ENCODE measurements around the gene MYB.

DNA sequence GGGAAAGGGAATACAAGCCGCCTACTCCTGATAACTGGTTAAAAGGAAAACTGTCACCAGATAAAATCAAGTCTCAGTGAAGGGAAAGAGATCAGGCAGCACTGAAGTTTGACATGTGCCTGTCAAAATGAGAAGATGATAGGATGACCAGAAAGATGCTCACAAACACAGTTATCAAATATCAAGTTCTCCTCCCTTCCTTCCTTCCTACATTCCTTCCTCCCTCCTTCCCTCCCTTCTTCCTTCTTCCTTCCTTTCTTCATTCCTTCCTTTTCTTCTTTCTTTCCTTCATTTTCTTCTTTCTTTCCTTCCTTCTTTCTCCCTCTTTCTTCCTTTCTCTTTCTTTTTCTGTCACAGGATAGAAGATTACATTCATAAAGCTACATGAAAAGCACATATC lies 55.2 kb downstream of the MYB start:
- TF ChIP-seq, protein P1, sequence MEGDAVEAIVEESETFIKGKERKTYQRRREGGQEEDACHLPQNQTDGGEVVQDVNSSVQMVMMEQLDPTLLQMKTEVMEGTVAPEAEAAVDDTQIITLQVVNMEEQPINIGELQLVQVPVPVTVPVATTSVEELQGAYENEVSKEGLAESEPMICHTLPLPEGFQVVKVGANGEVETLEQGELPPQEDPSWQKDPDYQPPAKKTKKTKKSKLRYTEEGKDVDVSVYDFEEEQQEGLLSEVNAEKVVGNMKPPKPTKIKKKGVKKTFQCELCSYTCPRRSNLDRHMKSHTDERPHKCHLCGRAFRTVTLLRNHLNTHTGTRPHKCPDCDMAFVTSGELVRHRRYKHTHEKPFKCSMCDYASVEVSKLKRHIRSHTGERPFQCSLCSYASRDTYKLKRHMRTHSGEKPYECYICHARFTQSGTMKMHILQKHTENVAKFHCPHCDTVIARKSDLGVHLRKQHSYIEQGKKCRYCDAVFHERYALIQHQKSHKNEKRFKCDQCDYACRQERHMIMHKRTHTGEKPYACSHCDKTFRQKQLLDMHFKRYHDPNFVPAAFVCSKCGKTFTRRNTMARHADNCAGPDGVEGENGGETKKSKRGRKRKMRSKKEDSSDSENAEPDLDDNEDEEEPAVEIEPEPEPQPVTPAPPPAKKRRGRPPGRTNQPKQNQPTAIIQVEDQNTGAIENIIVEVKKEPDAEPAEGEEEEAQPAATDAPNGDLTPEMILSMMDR (IDR thresholded peaks at IDR 0.05; ENCODE audit: extremely low read depth in 1 of 2, insufficient read depth in 1 of 2, low read depth in 1 of 2, low read length in 2 of 2): no peak
- TF ChIP-seq EZH2 (IDR thresholded peaks at IDR 0.05; ENCODE audit: borderline replicate concordance, low read depth, low read length, severe bottlenecking) (no peak), POLR2AphosphoS5 (IDR thresholded peaks at IDR 0.05; ENCODE audit: insufficient read depth, low read depth, low read length) (no peak), POLR2A (IDR thresholded peaks at IDR 0.05; ENCODE audit: low read depth, low read length) (no peak), JUN (IDR thresholded peaks at IDR 0.05; ENCODE audit: borderline replicate concordance, insufficient read depth, insufficient read length, low read depth) (no peak), FOS (IDR thresholded peaks at IDR 0.05; ENCODE audit: borderline replicate concordance, insufficient read depth, low read length) (no peak)
- TF ChIP-seq, protein P2, sequence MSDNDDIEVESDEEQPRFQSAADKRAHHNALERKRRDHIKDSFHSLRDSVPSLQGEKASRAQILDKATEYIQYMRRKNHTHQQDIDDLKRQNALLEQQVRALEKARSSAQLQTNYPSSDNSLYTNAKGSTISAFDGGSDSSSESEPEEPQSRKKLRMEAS (IDR thresholded peaks at IDR 0.05; ENCODE audit: insufficient read depth, insufficient read length): no peak

Measured in endothelial cell of umbilical vein (primary cell).